ENCODE data around the gene GGA1. TPM values are rescaled to one million over a fixed set of nuclear protein-coding genes. Genes with fewer than 3 reads are reported as not detected.

Gene GGA1
- total and polyA plus RNA-seq, 9 of the 15 experiments (the other 6 are each of a cell fraction or from before 2014, with no cell fraction given), result 1.5 to 69.5 (median 31.6) TPM

DNA sequence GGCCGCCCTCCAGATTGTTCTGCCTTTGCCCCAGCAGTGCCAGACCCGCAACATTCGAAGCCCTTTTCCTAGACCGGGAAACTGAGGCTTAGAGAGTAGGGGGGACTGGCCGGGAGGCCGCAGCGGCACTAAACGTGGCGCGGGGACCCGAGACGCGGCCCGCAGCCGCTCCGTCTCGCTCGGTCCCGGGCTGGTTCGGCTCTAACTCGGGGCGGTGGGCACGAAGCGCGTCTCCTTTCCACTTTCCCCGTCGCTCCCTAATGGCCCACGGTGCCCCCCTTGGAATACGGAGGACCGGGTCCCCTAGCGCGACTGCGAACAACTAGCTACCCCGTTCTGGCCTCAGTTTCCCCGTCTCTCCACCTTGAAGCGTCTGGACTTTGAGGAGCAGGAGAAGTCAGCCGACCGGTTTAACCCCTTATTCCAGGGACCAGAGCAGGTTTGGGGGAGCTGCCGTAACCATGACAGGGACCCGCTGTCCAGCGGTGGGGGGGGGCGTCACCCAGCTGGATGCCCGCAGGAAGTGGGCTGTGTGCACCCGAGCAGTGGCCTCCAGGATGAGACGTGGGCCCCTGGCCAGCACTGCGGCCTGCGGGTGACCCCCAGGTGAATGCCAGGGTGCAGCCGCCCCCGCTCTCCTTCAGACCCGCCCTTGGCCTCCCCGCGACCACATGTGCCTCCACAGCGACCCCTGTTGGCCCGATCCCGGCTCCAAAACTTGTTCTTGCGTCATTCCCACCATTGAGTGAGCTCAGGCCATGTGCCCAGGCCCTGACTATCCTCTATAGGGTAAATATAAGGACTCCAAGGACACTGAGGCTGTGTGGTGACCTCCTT, 47.2 kb upstream of the GGA1 start (continued):
- no peak for TF ChIP-seq E4F1 (CRISPR knock-in tag; IDR thresholded peaks at IDR 0.05; ENCODE audit: borderline replicate concordance)
- no peak for TF ChIP-seq ZNF586 (CRISPR knock-in tag; conservative IDR thresholded peaks at IDR 0.05)
- TF ChIP-seq MEIS2 (IDR thresholded peaks at IDR 0.05; ENCODE audit: partially characterized antibody), result no peak
- peak; percentile 86 for TF ChIP-seq IRF9 (tag; IDR thresholded peaks at IDR 0.05)
- peak; percentile 53 for TF ChIP-seq DPF2 (IDR thresholded peaks at IDR 0.05)
- TF ChIP-seq CBFA2T2 (conservative IDR thresholded peaks at IDR 0.05), result no peak
- no peak for TF ChIP-seq KAT2B (IDR thresholded peaks at IDR 0.05; ENCODE audit: low read depth, low read length)
- TF ChIP-seq ZNF655 (CRISPR knock-in tag; IDR thresholded peaks at IDR 0.05), result no peak
- TF ChIP-seq CHCHD3 (CRISPR knock-in tag; IDR thresholded peaks at IDR 0.05), result no peak
- TF ChIP-seq ARID3B (CRISPR knock-in tag; IDR thresholded peaks at IDR 0.05; ENCODE audit: borderline replicate concordance), result no peak
- TF ChIP-seq, protein P1, sequence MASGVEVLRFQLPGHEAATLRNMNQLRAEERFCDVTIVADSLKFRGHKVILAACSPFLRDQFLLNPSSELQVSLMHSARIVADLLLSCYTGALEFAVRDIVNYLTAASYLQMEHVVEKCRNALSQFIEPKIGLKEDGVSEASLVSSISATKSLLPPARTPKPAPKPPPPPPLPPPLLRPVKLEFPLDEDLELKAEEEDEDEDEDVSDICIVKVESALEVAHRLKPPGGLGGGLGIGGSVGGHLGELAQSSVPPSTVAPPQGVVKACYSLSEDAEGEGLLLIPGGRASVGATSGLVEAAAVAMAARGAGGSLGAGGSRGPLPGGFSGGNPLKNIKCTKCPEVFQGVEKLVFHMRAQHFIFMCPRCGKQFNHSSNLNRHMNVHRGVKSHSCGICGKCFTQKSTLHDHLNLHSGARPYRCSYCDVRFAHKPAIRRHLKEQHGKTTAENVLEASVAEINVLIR (CRISPR knock-in tag; IDR thresholded peaks at IDR 0.05), result 0 out of 2 replicates have a peak, but pooled peaks have one; percentile 33
- no peak for TF ChIP-seq KDM4B (IDR thresholded peaks at IDR 0.05; ENCODE audit: borderline replicate concordance in 2 of 2, low read depth in 1 of 2)
- no peak for TF ChIP-seq ZNF551 (CRISPR knock-in tag; IDR thresholded peaks at IDR 0.05)
- TF ChIP-seq, protein P2, sequence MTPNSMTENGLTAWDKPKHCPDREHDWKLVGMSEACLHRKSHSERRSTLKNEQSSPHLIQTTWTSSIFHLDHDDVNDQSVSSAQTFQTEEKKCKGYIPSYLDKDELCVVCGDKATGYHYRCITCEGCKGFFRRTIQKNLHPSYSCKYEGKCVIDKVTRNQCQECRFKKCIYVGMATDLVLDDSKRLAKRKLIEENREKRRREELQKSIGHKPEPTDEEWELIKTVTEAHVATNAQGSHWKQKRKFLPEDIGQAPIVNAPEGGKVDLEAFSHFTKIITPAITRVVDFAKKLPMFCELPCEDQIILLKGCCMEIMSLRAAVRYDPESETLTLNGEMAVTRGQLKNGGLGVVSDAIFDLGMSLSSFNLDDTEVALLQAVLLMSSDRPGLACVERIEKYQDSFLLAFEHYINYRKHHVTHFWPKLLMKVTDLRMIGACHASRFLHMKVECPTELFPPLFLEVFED (CRISPR knock-in tag; conservative IDR thresholded peaks at IDR 0.05), result no peak
- no peak for TF ChIP-seq RBM25 (IDR thresholded peaks at IDR 0.05; ENCODE audit: low read depth, low read length, severe bottlenecking)
- no peak for TF ChIP-seq HEY1 (CRISPR knock-in tag; IDR thresholded peaks at IDR 0.05; ENCODE audit: borderline replicate concordance)

All from K562 (cell line).